ENCODE data around the gene FAM13C.
A peak's percentile ranks its signal among the peaks of the same experiment; 100 is the strongest.

The FAM13C gene

DNA sequence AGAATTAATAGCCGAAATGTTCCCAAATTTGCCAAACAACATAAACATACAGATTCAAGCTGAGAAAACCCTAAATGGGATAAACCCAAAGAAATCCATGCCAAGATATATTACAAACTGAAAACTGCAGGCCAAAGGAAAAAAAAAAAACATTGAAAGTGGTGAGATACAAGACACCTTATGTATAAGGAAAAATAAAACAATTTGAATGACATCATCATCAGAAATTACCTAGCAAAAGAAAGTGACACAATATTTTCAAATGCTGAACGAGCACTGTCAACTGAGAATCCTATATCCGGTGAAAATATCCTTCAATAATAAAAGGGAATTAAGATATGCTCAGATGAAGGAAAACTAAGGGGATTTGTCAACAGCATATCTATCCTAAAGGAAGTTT lies 119.4 kb downstream of the FAM13C start:
- no peaks in the 10 kb centered on the region for H3K9me3 ChIP-seq (ENCODE audit: control insufficient read depth, insufficient read depth, low read depth, low read length)
- no peaks in the 10 kb centered on the region for H3K4me1 ChIP-seq (ENCODE audit: control insufficient read depth, insufficient read depth, low read length)
- ChIA-PET POLR2A (no interaction called here), CTCF (interaction anchor here (0.6 to 0.8 kb wide), 2 partner anchors 268 to 383 kb away, joined by 4 to 5 read pairs; no protein-coding TSS in a partner anchor)
- H3K36me3 ChIP-seq (ENCODE audit: control insufficient read depth in 2 of 2, insufficient read depth in 1 of 2, low read length in 2 of 2): no peaks in the 10 kb centered on the region
- H3K27ac ChIP-seq (ENCODE audit: extremely low read depth, low read depth, low read length): no peak overlapping the region
- TF ChIP-seq, protein P1, sequence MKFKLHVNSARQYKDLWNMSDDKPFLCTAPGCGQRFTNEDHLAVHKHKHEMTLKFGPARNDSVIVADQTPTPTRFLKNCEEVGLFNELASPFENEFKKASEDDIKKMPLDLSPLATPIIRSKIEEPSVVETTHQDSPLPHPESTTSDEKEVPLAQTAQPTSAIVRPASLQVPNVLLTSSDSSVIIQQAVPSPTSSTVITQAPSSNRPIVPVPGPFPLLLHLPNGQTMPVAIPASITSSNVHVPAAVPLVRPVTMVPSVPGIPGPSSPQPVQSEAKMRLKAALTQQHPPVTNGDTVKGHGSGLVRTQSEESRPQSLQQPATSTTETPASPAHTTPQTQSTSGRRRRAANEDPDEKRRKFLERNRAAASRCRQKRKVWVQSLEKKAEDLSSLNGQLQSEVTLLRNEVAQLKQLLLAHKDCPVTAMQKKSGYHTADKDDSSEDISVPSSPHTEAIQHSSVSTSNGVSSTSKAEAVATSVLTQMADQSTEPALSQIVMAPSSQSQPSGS (tag by site-specific recombination; IDR thresholded peaks at IDR 0.05; ENCODE audit: low read depth): peak; percentile 86
- TF ChIP-seq, protein P2, sequence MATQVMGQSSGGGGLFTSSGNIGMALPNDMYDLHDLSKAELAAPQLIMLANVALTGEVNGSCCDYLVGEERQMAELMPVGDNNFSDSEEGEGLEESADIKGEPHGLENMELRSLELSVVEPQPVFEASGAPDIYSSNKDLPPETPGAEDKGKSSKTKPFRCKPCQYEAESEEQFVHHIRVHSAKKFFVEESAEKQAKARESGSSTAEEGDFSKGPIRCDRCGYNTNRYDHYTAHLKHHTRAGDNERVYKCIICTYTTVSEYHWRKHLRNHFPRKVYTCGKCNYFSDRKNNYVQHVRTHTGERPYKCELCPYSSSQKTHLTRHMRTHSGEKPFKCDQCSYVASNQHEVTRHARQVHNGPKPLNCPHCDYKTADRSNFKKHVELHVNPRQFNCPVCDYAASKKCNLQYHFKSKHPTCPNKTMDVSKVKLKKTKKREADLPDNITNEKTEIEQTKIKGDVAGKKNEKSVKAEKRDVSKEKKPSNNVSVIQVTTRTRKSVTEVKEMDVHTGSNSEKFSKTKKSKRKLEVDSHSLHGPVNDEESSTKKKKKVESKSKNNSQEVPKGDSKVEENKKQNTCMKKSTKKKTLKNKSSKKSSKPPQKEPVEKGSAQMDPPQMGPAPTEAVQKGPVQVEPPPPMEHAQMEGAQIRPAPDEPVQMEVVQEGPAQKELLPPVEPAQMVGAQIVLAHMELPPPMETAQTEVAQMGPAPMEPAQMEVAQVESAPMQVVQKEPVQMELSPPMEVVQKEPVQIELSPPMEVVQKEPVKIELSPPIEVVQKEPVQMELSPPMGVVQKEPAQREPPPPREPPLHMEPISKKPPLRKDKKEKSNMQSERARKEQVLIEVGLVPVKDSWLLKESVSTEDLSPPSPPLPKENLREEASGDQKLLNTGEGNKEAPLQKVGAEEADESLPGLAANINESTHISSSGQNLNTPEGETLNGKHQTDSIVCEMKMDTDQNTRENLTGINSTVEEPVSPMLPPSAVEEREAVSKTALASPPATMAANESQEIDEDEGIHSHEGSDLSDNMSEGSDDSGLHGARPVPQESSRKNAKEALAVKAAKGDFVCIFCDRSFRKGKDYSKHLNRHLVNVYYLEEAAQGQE (tag by site-specific recombination; IDR thresholded peaks at IDR 0.05): no peak
- TF ChIP-seq YY2 (tag by site-specific recombination; IDR thresholded peaks at IDR 0.05) (no peak), ZNF132 (tag by site-specific recombination; IDR thresholded peaks at IDR 0.05; ENCODE audit: borderline replicate concordance) (no peak)
- no peak overlapping the region for H3K4me3 ChIP-seq (ENCODE audit: low read depth, low read length)

DNA sequence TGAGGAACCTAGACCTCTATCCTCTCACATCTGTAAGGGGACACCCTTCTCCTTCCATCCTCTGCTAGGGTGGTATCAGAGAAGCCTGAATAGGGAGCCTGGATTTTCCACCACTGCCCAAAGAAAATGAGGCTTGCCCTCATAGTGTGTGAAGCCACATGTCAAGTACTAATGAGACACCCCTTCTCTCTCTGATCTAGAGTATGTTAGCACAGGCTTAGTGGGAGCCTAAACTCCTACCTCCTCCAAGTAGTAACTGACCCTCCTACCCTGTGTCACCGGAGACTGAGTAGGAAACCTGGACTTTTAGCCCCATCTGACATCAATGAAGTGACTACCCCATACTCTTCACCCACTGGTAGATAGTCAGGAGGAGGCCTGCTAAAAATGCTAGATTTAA lies 120.3 kb downstream of the FAM13C start:
- TF ChIP-seq ZNF426 (tag by site-specific recombination; IDR thresholded peaks at IDR 0.05) (no peak), ZNF785 (tag by site-specific recombination; IDR thresholded peaks at IDR 0.05) (no peak), ZNF16 (tag by site-specific recombination; IDR thresholded peaks at IDR 0.05; ENCODE audit: low read depth) (no peak), ZNF596 (tag by site-specific recombination; IDR thresholded peaks at IDR 0.05) (no peak), SCRT1 (tag by site-specific recombination; IDR thresholded peaks at IDR 0.05; ENCODE audit: borderline replicate concordance) (no peak), ZNF132 (tag by site-specific recombination; IDR thresholded peaks at IDR 0.05; ENCODE audit: borderline replicate concordance) (no peak), ZNF548 (tag by site-specific recombination; IDR thresholded peaks at IDR 0.05) (no peak), ZNF76 (tag by site-specific recombination; IDR thresholded peaks at IDR 0.05; ENCODE audit: borderline replicate concordance, low read depth) (no peak), ZNF621 (tag by site-specific recombination; IDR thresholded peaks at IDR 0.05) (no peak), ZNF624 (tag by site-specific recombination; IDR thresholded peaks at IDR 0.05) (no peak)
- TF ChIP-seq, protein P3, sequence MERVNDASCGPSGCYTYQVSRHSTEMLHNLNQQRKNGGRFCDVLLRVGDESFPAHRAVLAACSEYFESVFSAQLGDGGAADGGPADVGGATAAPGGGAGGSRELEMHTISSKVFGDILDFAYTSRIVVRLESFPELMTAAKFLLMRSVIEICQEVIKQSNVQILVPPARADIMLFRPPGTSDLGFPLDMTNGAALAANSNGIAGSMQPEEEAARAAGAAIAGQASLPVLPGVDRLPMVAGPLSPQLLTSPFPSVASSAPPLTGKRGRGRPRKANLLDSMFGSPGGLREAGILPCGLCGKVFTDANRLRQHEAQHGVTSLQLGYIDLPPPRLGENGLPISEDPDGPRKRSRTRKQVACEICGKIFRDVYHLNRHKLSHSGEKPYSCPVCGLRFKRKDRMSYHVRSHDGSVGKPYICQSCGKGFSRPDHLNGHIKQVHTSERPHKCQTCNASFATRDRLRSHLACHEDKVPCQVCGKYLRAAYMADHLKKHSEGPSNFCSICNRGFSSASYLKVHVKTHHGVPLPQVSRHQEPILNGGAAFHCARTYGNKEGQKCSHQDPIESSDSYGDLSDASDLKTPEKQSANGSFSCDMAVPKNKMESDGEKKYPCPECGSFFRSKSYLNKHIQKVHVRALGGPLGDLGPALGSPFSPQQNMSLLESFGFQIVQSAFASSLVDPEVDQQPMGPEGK (tag by site-specific recombination; IDR thresholded peaks at IDR 0.05): no peak
- TF ChIP-seq, protein P4, sequence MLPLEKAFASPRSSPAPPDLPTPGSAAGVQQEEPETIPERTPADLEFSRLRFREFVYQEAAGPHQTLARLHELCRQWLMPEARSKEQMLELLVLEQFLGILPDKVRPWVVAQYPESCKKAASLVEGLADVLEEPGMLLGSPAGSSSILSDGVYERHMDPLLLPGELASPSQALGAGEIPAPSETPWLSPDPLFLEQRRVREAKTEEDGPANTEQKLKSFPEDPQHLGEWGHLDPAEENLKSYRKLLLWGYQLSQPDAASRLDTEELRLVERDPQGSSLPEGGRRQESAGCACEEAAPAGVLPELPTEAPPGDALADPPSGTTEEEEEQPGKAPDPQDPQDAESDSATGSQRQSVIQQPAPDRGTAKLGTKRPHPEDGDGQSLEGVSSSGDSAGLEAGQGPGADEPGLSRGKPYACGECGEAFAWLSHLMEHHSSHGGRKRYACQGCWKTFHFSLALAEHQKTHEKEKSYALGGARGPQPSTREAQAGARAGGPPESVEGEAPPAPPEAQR (tag by site-specific recombination; IDR thresholded peaks at IDR 0.05): no peak
- Histone ChIP-seq H3K36me3 (ENCODE audit: control insufficient read depth in 2 of 2, insufficient read depth in 1 of 2, low read length in 2 of 2) (no peaks in the 10 kb centered on the region), H3K27ac (ENCODE audit: extremely low read depth, low read depth, low read length) (no peak overlapping the region), H3K9me3 (ENCODE audit: control insufficient read depth, insufficient read depth, low read depth, low read length) (no peaks in the 10 kb centered on the region), H3K4me1 (ENCODE audit: control insufficient read depth, insufficient read depth, low read length) (no peaks in the 10 kb centered on the region), H3K4me3 (ENCODE audit: low read depth, low read length) (no peak overlapping the region)
- POLR2A ChIA-PET: no interaction called here
- CTCF ChIA-PET: no interaction called here

All from HEK293 (cell line).